ENCODE measurements around the gene SPIN2B.
"Not testable (repeated sequence)": the region's sequence is repeated elsewhere in the genome, so short reads cannot be mapped to it uniquely, and the experiment has no call there.

Gene SPIN2B

GRCh38 chrX:57135287-57135686, 13.9 kb upstream of the SPIN2B start:
- DNase-seq (ENCODE audit: low read depth in 2 of 2), result no peak
- no peak overlapping the region for H3K4me3 ChIP-seq (replicated peaks in 1 of 2; ENCODE audit: low read depth in 2 of 2, low read length in 2 of 2)
- TF ChIP-seq, protein P1, sequence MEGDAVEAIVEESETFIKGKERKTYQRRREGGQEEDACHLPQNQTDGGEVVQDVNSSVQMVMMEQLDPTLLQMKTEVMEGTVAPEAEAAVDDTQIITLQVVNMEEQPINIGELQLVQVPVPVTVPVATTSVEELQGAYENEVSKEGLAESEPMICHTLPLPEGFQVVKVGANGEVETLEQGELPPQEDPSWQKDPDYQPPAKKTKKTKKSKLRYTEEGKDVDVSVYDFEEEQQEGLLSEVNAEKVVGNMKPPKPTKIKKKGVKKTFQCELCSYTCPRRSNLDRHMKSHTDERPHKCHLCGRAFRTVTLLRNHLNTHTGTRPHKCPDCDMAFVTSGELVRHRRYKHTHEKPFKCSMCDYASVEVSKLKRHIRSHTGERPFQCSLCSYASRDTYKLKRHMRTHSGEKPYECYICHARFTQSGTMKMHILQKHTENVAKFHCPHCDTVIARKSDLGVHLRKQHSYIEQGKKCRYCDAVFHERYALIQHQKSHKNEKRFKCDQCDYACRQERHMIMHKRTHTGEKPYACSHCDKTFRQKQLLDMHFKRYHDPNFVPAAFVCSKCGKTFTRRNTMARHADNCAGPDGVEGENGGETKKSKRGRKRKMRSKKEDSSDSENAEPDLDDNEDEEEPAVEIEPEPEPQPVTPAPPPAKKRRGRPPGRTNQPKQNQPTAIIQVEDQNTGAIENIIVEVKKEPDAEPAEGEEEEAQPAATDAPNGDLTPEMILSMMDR (IDR thresholded peaks at IDR 0.05; ENCODE audit: low read depth, low read length), result no peak

DNA sequence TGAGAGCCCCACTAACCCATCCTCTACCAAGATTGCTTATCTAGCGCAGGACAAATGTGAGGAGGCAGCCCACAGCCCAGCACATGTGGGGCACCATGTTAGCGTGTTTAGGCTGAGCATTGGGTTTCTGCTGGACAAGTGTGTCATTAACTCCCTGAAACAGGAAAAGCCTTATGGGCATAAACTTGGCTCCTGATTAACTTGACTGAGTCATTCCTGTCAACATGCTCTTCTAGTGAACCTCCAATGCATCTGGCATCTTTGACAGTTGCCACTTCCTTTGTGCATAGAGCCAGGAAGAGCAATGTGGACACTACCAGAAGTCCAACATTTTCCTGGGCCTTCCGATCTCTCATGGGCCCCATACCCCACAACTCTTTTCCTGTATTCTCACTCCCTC, 13.4 kb upstream of the SPIN2B start:
- DNase-seq (ENCODE audit: low read depth in 2 of 2), result no peak
- no peak overlapping the region for H3K4me3 ChIP-seq (replicated peaks in 1 of 2; ENCODE audit: low read depth in 2 of 2, low read length in 2 of 2)
- TF ChIP-seq, protein P1 (IDR thresholded peaks at IDR 0.05; ENCODE audit: low read depth, low read length), result no peak

- TF ChIP-seq, protein P1 (IDR thresholded peaks at IDR 0.05; ENCODE audit: low read depth, low read length), result no peak
- DNase-seq (ENCODE audit: low read depth in 2 of 2), result no peak
- no peak overlapping the region for H3K4me3 ChIP-seq (replicated peaks in 1 of 2; ENCODE audit: low read depth in 2 of 2, low read length in 2 of 2)
Observed at GRCh38 chrX:57133706-57134105, 12.4 kb upstream of the SPIN2B start.

- H3K4me3 ChIP-seq (replicated peaks in 1 of 2; ENCODE audit: low read depth in 2 of 2, low read length in 2 of 2); DNase-seq (ENCODE audit: low read depth in 2 of 2): not testable (repeated sequence)
Observed at GRCh38 chrX:57133284-57133683, 11.9 kb upstream of the SPIN2B start.

GRCh38 chrX:57132046-57132445, 10.7 kb upstream of the SPIN2B start:
- H3K4me3 ChIP-seq (replicated peaks in 1 of 2; ENCODE audit: low read depth in 2 of 2, low read length in 2 of 2), result no peak overlapping the region
- no peak for DNase-seq (ENCODE audit: low read depth in 2 of 2)
- TF ChIP-seq, protein P1 (IDR thresholded peaks at IDR 0.05; ENCODE audit: low read depth, low read length), result no peak

GRCh38 chrX:57121816-57122215, 468 bp upstream of the SPIN2B start:
- TF ChIP-seq, protein P1 (IDR thresholded peaks at IDR 0.05; ENCODE audit: low read depth, low read length), result no peak
- DNase-seq (ENCODE audit: low read depth in 2 of 2), result no peak
- H3K4me3 ChIP-seq (replicated peaks in 1 of 2; ENCODE audit: low read depth in 2 of 2, low read length in 2 of 2), result peak overlapping the region; percentile 74

- peak overlapping the region; percentile 74 for H3K4me3 ChIP-seq (replicated peaks in 1 of 2; ENCODE audit: low read depth in 2 of 2, low read length in 2 of 2)
- DNase-seq (ENCODE audit: low read depth in 2 of 2), result peak in 1 of 2 donors; percentile 0
Observed at GRCh38 chrX:57120619-57121161, 658 bp downstream of the SPIN2B start.

DNA sequence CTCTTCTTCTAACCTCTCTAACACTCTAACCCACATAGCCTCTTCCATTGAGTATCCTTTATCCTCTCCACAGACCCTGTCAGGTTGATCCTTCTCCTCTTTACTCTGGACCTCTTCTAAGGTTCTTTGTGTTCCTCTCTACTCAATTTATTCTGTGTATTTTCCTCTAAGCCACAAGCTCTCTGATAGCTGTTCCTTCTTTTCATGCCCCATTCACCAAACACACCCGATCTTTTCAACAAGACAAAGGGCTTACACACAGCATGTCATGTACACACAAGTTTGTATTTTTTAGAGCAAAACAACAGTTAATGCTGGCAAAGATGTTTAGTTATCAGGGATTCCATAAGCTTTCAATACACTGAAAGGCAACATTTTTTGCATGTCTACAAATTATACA, 1.9 kb downstream of the SPIN2B start:
- no peak for DNase-seq (ENCODE audit: low read depth in 2 of 2)
- no peak overlapping the region for H3K4me3 ChIP-seq (replicated peaks in 1 of 2; ENCODE audit: low read depth in 2 of 2, low read length in 2 of 2)
- TF ChIP-seq, protein P1 (IDR thresholded peaks at IDR 0.05; ENCODE audit: low read depth, low read length), result no peak

DNA sequence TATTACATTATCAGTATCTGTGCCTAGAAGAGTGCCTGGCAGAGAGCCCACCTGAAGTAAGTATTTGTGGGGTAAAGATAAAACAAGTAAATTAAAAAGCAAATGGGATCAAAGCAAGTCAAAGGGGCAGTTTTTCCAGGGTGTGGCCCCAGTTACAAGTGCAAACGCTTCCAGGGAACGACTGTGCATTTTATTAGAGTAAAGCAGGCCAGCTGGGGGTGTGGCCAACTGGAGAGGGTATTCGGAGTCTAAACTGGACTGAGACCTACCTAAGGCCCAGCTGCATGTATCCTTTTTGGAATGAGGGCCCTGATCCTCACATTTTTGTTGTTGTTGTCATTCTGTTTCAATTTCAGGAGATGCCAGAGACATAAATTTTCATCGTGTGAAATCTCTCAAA, 3.8 kb downstream of the SPIN2B start:
- H3K4me3 ChIP-seq (replicated peaks in 1 of 2; ENCODE audit: low read depth in 2 of 2, low read length in 2 of 2); DNase-seq (ENCODE audit: low read depth in 2 of 2): not testable (repeated sequence)
